Coronary artery (tissue), 2 donors: ENCODE data around the gene GLYR1.

ENCODE experiments used
- DNase-seq: peaks from one replicate; pipeline ENCODE4 v3.0.0-alpha.2; 2017; ENCODE audit warnings: low spot score
- H3K27ac ChIP-seq, 2 donors: fragments of 200-600 bp; sonication (generic); one replicate each; pipeline ENCODE4 v1.5.1; 2016 to 2019
- H3K4me3 ChIP-seq: fragments of 200-600 bp; sonication (generic); 2 replicates; pipeline ENCODE4 v1.5.1; 2016; ENCODE audit warnings: mild to moderate bottlenecking, moderate library complexity
- CTCF ChIP-seq: fragments of 200-600 bp; sonication (generic); IDR thresholded peaks from one replicate; pipeline ENCODE4 v1.5.1; 2019; ENCODE audit warnings: antibody characterized with exemption

Gene GLYR1

GRCh38 chr16:4771646-4772045, 75.4 kb downstream of the GLYR1 start:
- DNase-seq = no peak
- no peak overlapping the region for H3K4me3 ChIP-seq
- no peak overlapping the region for H3K27ac ChIP-seq
- TF ChIP-seq CTCF = no peak

GRCh38 chr16:4769306-4769638, 77.8 kb downstream of the GLYR1 start:
- peak overlapping the region; percentile 93 for H3K4me3 ChIP-seq
- H3K27ac ChIP-seq = peak overlapping the region in 1 of 2 donors; percentile 94
- DNase-seq = no peak
- TF ChIP-seq CTCF = no peak

- peak overlapping the region; percentile 93 for H3K4me3 ChIP-seq
- peak; percentile 97 for DNase-seq
Observed at GRCh38 chr16:4768549-4769305, 78.4 kb downstream of the GLYR1 start.

GRCh38 chr16:4767872-4768548, 79.1 kb downstream of the GLYR1 start:
- H3K4me3 ChIP-seq = peak overlapping the region; percentile 93
- DNase-seq = no peak
- peak overlapping the region; percentile 94 for H3K27ac ChIP-seq
- TF ChIP-seq CTCF = no peak

More at GRCh38 chr16:4768549-4769305, 78.4 kb downstream of the GLYR1 start:
- no peak for TF ChIP-seq CTCF
- peak overlapping the region; percentile 94 for H3K27ac ChIP-seq

- DNase-seq = peak; percentile 98
- TF ChIP-seq CTCF = no peak
- H3K27ac ChIP-seq = peak within 1 kb of the TSS; percentile 94
- H3K4me3 ChIP-seq = peak within 1 kb of the TSS; percentile 93
Observed at GRCh38 chr16:4766875-4767628, 80.0 kb downstream of the GLYR1 start, which contains the start of gene ZNF500. TSS of gene ZNF500 (minus strand) at chr16:4767162. CDS start at chr16:4765978, 1,184 bp downstream.

GRCh38 chr16:4765511-4766474, 81.3 kb downstream of the GLYR1 start:
- no peak for DNase-seq
- H3K4me3 ChIP-seq = peak overlapping the region; percentile 93
- no peak for TF ChIP-seq CTCF
- H3K27ac ChIP-seq = no peak overlapping the region
